B cell (primary cell): ENCODE measurements around the gene VPS33A. TPM values are rescaled to one million over a fixed set of nuclear protein-coding genes. Genes with fewer than 3 reads are reported as not detected.
"Not testable (repeated sequence)": the region's sequence is repeated elsewhere in the genome, so short reads cannot be mapped to it uniquely, and the experiment has no call there.

ENCODE experiments used
- ATAC-seq: fragments of 200-7000 bp; cut with Tn5 transposase; one replicate; pipeline ENCODE4 v1.10.0; 2021; ENCODE audit warnings: low read depth, mild to moderate bottlenecking, moderate number of reproducible peaks, moderate library complexity
- CTCF ChIA-PET: fragments of 350-600 bp; sonication (Branson Sonifier 250); formaldehyde crosslinking; loops from one replicate; lab custom pipeline; 2021; ENCODE audit warnings: antibody characterized with exemption, inconsistent platforms; lab: Charles Lee
- POLR2A ChIA-PET: fragments of 350-600 bp; sonication (Branson Sonifier 250); formaldehyde crosslinking; loops from one replicate; lab custom pipeline; 2021; ENCODE audit warnings: antibody characterized with exemption; lab: Charles Lee
- DNase-seq: peaks from one replicate; pipeline ENCODE4 v3.0.0; 2013
- H2AFZ ChIP-seq: 2 replicates; pipeline ENCODE4 v1.6.1; 2012; ENCODE audit warnings: mild to moderate bottlenecking, low read depth, low read length; ENCODE audit not compliant: insufficient read depth, poor library complexity, severe bottlenecking
- H3K27ac ChIP-seq, 2 donors: 1 replicate in 1 of 2; 2 replicates in 1 of 2; pipeline ENCODE4 v1.5.1; 2012 to 2013; ENCODE audit warnings: low read length in 2 of 2, mild to moderate bottlenecking in 2 of 2, moderate library complexity in 1 of 2
- H3K27me3 ChIP-seq, 4 experiments: fragments of 200-600 bp in 1 of 4; sonication (generic) in 1 of 4; replicated peaks in 1 of 4; 1 replicate in 2 of 4; 2 replicates in 2 of 4; pipeline versions ENCODE4 v1.6.1 to v1.7.0; 2013 to 2016; ENCODE audit warnings: low read length in 3 of 4, mild to moderate bottlenecking in 2 of 4, mixed read lengths in 1 of 4, moderate library complexity in 1 of 4; ENCODE audit not compliant: insufficient read depth in 4 of 4, control insufficient read depth in 3 of 4; ENCODE audit errors: control extremely low read depth in 1 of 4
- H3K36me3 ChIP-seq, 2 experiments: replicated peaks in 1 of 2; 1 replicate in 1 of 2; 2 replicates in 1 of 2; pipeline versions ENCODE4 v1.6.1 to v1.7.1; 2013; ENCODE audit warnings: low read length in 1 of 2; ENCODE audit not compliant: insufficient read depth in 2 of 2, control insufficient read depth in 1 of 2; ENCODE audit errors: control extremely low read depth in 1 of 2, extremely low read depth in 1 of 2
- H3K4me1 ChIP-seq, 2 donors: fragments of 200-600 bp in 1 of 2; sonication (generic) in 1 of 2; 1 replicate in 1 of 2; 2 replicates in 1 of 2; pipeline versions ENCODE4 v1.5.1 to v1.6.1; 2013 to 2017; ENCODE audit warnings: low read length in 2 of 2; ENCODE audit not compliant: control insufficient read depth in 2 of 2, insufficient read depth in 2 of 2
- H3K4me2 ChIP-seq: replicated peaks from 2 replicates; pipeline ENCODE3; 2012; ENCODE audit warnings: mild to moderate bottlenecking, low read depth, low read length; ENCODE audit not compliant: poor library complexity, severe bottlenecking
- H3K4me3 ChIP-seq, 5 experiments: fragments of 200-600 bp in 1 of 5; sonication (generic) in 1 of 5; 1 replicate in 3 of 5; 2 replicates in 2 of 5; pipeline versions ENCODE4 v1.5.1 to v1.7.0; 2011 to 2016; ENCODE audit warnings: low read length in 4 of 5, mild to moderate bottlenecking in 4 of 5, low read depth in 2 of 5, control low read depth in 1 of 5, moderate library complexity in 1 of 5; ENCODE audit not compliant: insufficient read depth in 1 of 5; ENCODE audit errors: control extremely low read depth in 1 of 5, extremely low read depth in 1 of 5
- H3K79me2 ChIP-seq: fragments of 200-600 bp; sonication (generic); one replicate; pipeline ENCODE4 v1.6.0; 2016; ENCODE audit warnings: low read length; ENCODE audit not compliant: control insufficient read depth, insufficient read depth
- H3K9ac ChIP-seq: fragments of 200-600 bp; sonication (generic); 2 replicates; pipeline ENCODE4 v1.6.1; 2017; ENCODE audit warnings: mild to moderate bottlenecking, low read length, moderate library complexity
- H3K9me3 ChIP-seq, 3 donors: one replicate each; pipeline versions ENCODE4 v1.6.1 to v1.7.1; 2013; ENCODE audit warnings: low read length in 2 of 3; ENCODE audit not compliant: control insufficient read depth in 2 of 3, insufficient read depth in 1 of 3; ENCODE audit errors: control extremely low read depth in 1 of 3
- H4K20me1 ChIP-seq: 2 replicates; pipeline ENCODE4 v1.6.0; 2012; ENCODE audit warnings: mild to moderate bottlenecking, low read length; ENCODE audit not compliant: insufficient read depth, control insufficient read depth, poor library complexity, severe bottlenecking
- H3K27ac Mint-ChIP-seq: one replicate; pipeline ENCODE4 v1.8.0; 2021; ENCODE audit warnings: mixed read lengths
- H3K27me3 Mint-ChIP-seq: one replicate; pipeline ENCODE4 v1.8.0; 2021; ENCODE audit warnings: mixed read lengths
- H3K4me1 Mint-ChIP-seq: one replicate; pipeline ENCODE4 v1.8.0; 2021; ENCODE audit warnings: mixed read lengths
- H3K4me3 Mint-ChIP-seq: one replicate; pipeline ENCODE4 v1.8.0; 2021; ENCODE audit warnings: mixed read lengths
- H3K9me3 Mint-ChIP-seq: one replicate; pipeline ENCODE4 v1.8.0; 2022; ENCODE audit warnings: mixed read lengths; ENCODE audit not compliant: insufficient read depth
- EZH2 ChIP-seq: IDR thresholded peaks from 2 replicates; pipeline ENCODE4 v1.6.1; 2012; ENCODE audit warnings: borderline replicate concordance, low read depth, mild to moderate bottlenecking, moderate library complexity, low read length; ENCODE audit not compliant: insufficient read depth, poor library complexity, severe bottlenecking
- WGBS: methylation state at CpG from one replicate; pipeline ENCODE4 v1.1.5; 2013; ENCODE audit warnings: missing lambda C conversion rate; ENCODE audit not compliant: insufficient coverage; 5-methylcytosine and 5-hydroxymethylcytosine counted together
- intact Hi-C: fragments of 100-400 bp; cut with micrococcal nuclease; formaldehyde crosslinking; loops from one replicate; pipeline ENCODE4 v1.10.0; 2022
- polyA plus RNA-seq: library from polyadenylated mRNA; depleted of rRNA; stranded (reverse); fragments of >200 nt; gene quantifications from 2 replicates; pipeline ENCODE4 v1.2.3, GENCODE V29; 2012
- total RNA-seq, 2 donors: library from RNA; stranded (reverse); fragments of 120-200 nt in 1 of 2; gene quantifications; 1 replicate in 1 of 2; 2 replicates in 1 of 2; pipeline versions ENCODE4 v1.2.3 to v1.2.4, GENCODE V29; 2013 to 2022
- TF ChIP-seq, protein P1 (sequence below): fragments of 200-600 bp; IDR thresholded peaks from one replicate; pipeline ENCODE4 v1.8.0; 2022; ENCODE audit warnings: antibody characterized with exemption, mild to moderate bottlenecking

VPS33A gene
- total and polyA plus RNA-seq, 2 donors (not counting 1 experiment from before 2014, with no cell fraction given), result 11.1 to 34.9 TPM

- CTCF ChIA-PET, result interaction anchor here (0.7 to 2.1 kb wide), 2 partner anchors 13 to 81 kb away, joined by 3 to 5 read pairs; no protein-coding TSS in a partner anchor
- ATAC-seq (peak; percentile 69), DNase-seq (peak; percentile 62)
- Histone ChIP-seq H3K4me2 (peak within 1 kb of the TSS; percentile 95), H4K20me1 (no peaks in the 10 kb centered on the region), H3K27me3 (peaks cover 0 to 49% (median 26%) of the 10 kb centered on the region in 4 experiments), H2AFZ (peak within 1 kb of the TSS; percentile 72), H3K79me2 (no peaks in the 10 kb centered on the region), H3K36me3 (peaks cover 0 to 20% of the 10 kb centered on the region in 2 experiments), H3K9ac (peak within 1 kb of the TSS; percentile 63), H3K4me3 (peak within 1 kb of the TSS; percentile 45 to 70 (median 54)), H3K27ac (no peak within 1 kb of the TSS), H3K9me3 (peaks cover 0 to 13% (median 0%) of the 10 kb centered on the region in 3 donors), H3K4me1 (peaks cover 13 to 14% of the 10 kb centered on the region in 2 donors)
- TF ChIP-seq, protein P1, sequence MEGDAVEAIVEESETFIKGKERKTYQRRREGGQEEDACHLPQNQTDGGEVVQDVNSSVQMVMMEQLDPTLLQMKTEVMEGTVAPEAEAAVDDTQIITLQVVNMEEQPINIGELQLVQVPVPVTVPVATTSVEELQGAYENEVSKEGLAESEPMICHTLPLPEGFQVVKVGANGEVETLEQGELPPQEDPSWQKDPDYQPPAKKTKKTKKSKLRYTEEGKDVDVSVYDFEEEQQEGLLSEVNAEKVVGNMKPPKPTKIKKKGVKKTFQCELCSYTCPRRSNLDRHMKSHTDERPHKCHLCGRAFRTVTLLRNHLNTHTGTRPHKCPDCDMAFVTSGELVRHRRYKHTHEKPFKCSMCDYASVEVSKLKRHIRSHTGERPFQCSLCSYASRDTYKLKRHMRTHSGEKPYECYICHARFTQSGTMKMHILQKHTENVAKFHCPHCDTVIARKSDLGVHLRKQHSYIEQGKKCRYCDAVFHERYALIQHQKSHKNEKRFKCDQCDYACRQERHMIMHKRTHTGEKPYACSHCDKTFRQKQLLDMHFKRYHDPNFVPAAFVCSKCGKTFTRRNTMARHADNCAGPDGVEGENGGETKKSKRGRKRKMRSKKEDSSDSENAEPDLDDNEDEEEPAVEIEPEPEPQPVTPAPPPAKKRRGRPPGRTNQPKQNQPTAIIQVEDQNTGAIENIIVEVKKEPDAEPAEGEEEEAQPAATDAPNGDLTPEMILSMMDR, result no peak
- TF ChIP-seq EZH2, result peak; percentile 11
- Mint-ChIP-seq H3K27me3 (peaks cover 25% of the 10 kb centered on the region), H3K27ac (peak within 1 kb of the TSS; percentile 41), H3K9me3 (no peaks in the 10 kb centered on the region), H3K4me3 (peak within 1 kb of the TSS; percentile 88), H3K4me1 (peaks cover 12% of the 10 kb centered on the region)
- POLR2A ChIA-PET, result interaction anchor here (0.6 to 1.2 kb wide), 3 partner anchors 10 to 516 kb away, joined by 3 to 4 read pairs (median 3); no protein-coding TSS in a partner anchor
- intact Hi-C loops, result no loop called here
- WGBS, result 1% methylated on average over 100 of the region's 104 CpGs
Observed at GRCh38 chr12:122203301-122204166, 62.8 kb downstream of the VPS33A start, which contains the start of gene B3GNT4. TSS of gene B3GNT4 (plus strand) at chr12:122203709. CDS start at chr12:122204619, 910 bp downstream.

DNA sequence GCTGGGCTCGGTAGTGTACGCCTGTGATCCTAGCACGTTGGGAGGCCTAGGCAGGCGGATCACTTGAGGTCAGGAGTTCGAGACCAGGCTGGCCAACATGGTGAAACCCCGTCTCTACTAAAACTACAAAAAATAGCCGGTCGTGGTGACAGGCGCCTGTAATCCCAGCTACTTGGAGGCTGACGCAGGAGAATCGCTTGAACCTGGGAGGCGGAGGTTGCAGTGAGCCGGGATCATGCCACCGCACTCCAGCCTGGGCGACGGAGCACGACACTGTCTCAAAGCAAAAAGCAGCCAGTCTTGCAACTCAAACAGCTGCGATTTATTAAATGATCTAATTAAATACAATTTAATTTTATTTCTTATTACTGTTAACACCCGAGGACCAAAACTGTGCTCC lies 63.5 kb downstream of the VPS33A start:
- peaks cover 0 to 49% (median 26%) of the 10 kb centered on the region in 4 experiments for H3K27me3 ChIP-seq
- peaks cover 0 to 13% (median 0%) of the 10 kb centered on the region in 3 donors for H3K9me3 ChIP-seq
- H3K4me1 Mint-ChIP-seq, result peaks cover 12% of the 10 kb centered on the region
- H3K27ac Mint-ChIP-seq, result peak overlapping the region; percentile 41
- H3K4me3 ChIP-seq, result peak overlapping the region; percentile 45 to 70 (median 54)
- peaks cover 13 to 14% of the 10 kb centered on the region in 2 donors for H3K4me1 ChIP-seq
- H3K9me3 Mint-ChIP-seq, H3K27ac ChIP-seq, H3K79me2 ChIP-seq, ATAC-seq, DNase-seq, intact Hi-C loops, H4K20me1 ChIP-seq: not testable (repeated sequence)
- peak overlapping the region; percentile 95 for H3K4me2 ChIP-seq
- POLR2A ChIA-PET, result interaction anchor here (1.2 kb wide), 1 partner anchor 9 kb away, joined by 4 read pairs; no protein-coding TSS in a partner anchor
- H3K4me3 Mint-ChIP-seq, result peak overlapping the region; percentile 86
- WGBS, result 65% methylated on average over 14 of the region's 19 CpGs
- H3K9ac ChIP-seq, result peak overlapping the region; percentile 63
- peaks cover 0 to 13% of the 10 kb centered on the region in 2 experiments for H3K36me3 ChIP-seq
- CTCF ChIA-PET, result interaction anchor here (0.7 to 2.1 kb wide), 2 partner anchors 12 to 81 kb away, joined by 3 to 5 read pairs; no protein-coding TSS in a partner anchor
- peak overlapping the region; percentile 72 for H2AFZ ChIP-seq
- peaks cover 29% of the 10 kb centered on the region for H3K27me3 Mint-ChIP-seq
